Measurements from ENCODE around the gene TMEM134.

GRCh38 chr11:67503119-67504004 lies 34.3 kb upstream of the TMEM134 start:
- TF ChIP-seq CTCF (IDR thresholded peaks at IDR 0.05; ENCODE audit: extremely low read depth in 1 of 2, insufficient read depth in 1 of 2, low read depth in 1 of 2, low read length in 2 of 2) (no peak), EZH2 (IDR thresholded peaks at IDR 0.05; ENCODE audit: borderline replicate concordance, low read depth, low read length, severe bottlenecking) (no peak), POLR2A (IDR thresholded peaks at IDR 0.05; ENCODE audit: low read depth, low read length) (no peak), MYC (IDR thresholded peaks at IDR 0.05; ENCODE audit: low read depth, low read length) (no peak), POLR2AphosphoS5 (IDR thresholded peaks at IDR 0.05; ENCODE audit: insufficient read depth, low read depth, low read length) (no peak)
